Measurements from ENCODE around the gene SORL1.

The SORL1 gene

DNA sequence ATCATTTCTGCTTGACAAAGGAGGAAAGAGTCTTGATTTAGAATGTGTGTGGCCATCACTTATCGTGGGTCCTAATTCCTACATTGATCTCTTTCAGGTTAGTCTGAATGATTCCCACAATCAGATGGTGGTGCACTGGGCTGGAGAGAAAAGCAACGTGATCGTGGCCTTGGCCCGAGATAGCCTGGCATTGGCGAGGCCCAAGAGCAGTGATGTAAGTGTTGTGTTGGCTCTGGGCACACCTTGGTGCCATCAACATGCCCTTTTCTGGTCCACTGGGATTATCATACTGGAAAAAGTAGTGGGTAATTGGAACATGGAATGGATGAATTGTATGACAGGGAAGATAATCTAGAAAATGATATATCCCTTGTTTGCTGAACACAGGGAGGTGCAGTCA lies 17.8 kb downstream of the SORL1 start:
- H3K79me2 ChIP-seq (ENCODE audit: insufficient read depth, low read length), result peaks cover 53% of the 10 kb centered on the region
- H3K4me3 ChIP-seq (ENCODE audit: low read depth, low read length, poor library complexity, severe bottlenecking), result no peak overlapping the region
- no peak for TF ChIP-seq EZH2 (IDR thresholded peaks at IDR 0.05; ENCODE audit: borderline replicate concordance, low read length)
- TF ChIP-seq, protein P1, sequence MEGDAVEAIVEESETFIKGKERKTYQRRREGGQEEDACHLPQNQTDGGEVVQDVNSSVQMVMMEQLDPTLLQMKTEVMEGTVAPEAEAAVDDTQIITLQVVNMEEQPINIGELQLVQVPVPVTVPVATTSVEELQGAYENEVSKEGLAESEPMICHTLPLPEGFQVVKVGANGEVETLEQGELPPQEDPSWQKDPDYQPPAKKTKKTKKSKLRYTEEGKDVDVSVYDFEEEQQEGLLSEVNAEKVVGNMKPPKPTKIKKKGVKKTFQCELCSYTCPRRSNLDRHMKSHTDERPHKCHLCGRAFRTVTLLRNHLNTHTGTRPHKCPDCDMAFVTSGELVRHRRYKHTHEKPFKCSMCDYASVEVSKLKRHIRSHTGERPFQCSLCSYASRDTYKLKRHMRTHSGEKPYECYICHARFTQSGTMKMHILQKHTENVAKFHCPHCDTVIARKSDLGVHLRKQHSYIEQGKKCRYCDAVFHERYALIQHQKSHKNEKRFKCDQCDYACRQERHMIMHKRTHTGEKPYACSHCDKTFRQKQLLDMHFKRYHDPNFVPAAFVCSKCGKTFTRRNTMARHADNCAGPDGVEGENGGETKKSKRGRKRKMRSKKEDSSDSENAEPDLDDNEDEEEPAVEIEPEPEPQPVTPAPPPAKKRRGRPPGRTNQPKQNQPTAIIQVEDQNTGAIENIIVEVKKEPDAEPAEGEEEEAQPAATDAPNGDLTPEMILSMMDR (IDR thresholded peaks at IDR 0.05; ENCODE audit: low read length), result no peak
- H3F3A ChIP-seq (ENCODE audit: insufficient read depth, low read length), result no peaks in the 10 kb centered on the region
- H3K4me2 ChIP-seq (ENCODE audit: low read length), result no peak overlapping the region
- peaks cover 64% of the 10 kb centered on the region for H3K36me3 ChIP-seq (ENCODE audit: insufficient read depth, low read length)
- H3K4me1 ChIP-seq (ENCODE audit: insufficient read depth, low read length, severe bottlenecking), result peaks cover 37% of the 10 kb centered on the region
- no peaks in the 10 kb centered on the region for H3K9me3 ChIP-seq (ENCODE audit: low read length)
- no peaks in the 10 kb centered on the region for H3K9me2 ChIP-seq (ENCODE audit: low read depth, low read length)
- H4K20me1 ChIP-seq (ENCODE audit: insufficient read depth, low read length), result no peaks in the 10 kb centered on the region
- no peak overlapping the region for H2AFZ ChIP-seq (ENCODE audit: low read length)
- H3K27ac ChIP-seq (ENCODE audit: low read depth, low read length, poor library complexity, severe bottlenecking), result no peak overlapping the region
- H3K27me3 ChIP-seq (ENCODE audit: insufficient read depth, low read length), result no peaks in the 10 kb centered on the region
- no peak overlapping the region for H3K9ac ChIP-seq (ENCODE audit: low read length)

- no peak overlapping the region for H3K4me3 ChIP-seq (ENCODE audit: low read depth, low read length, poor library complexity, severe bottlenecking)
- no peaks in the 10 kb centered on the region for H3K9me3 ChIP-seq (ENCODE audit: low read length)
- no peak overlapping the region for H3K9ac ChIP-seq (ENCODE audit: low read length)
- peaks cover 51% of the 10 kb centered on the region for H3K79me2 ChIP-seq (ENCODE audit: insufficient read depth, low read length)
- H3K27ac ChIP-seq (ENCODE audit: low read depth, low read length, poor library complexity, severe bottlenecking), result no peak overlapping the region
- no peaks in the 10 kb centered on the region for H4K20me1 ChIP-seq (ENCODE audit: insufficient read depth, low read length)
- no peaks in the 10 kb centered on the region for H3F3A ChIP-seq (ENCODE audit: insufficient read depth, low read length)
- no peak overlapping the region for H3K4me2 ChIP-seq (ENCODE audit: low read length)
- H3K4me1 ChIP-seq (ENCODE audit: insufficient read depth, low read length, severe bottlenecking), result peaks cover 25% of the 10 kb centered on the region
- H3K9me2 ChIP-seq (ENCODE audit: low read depth, low read length), result no peaks in the 10 kb centered on the region
- H3K36me3 ChIP-seq (ENCODE audit: insufficient read depth, low read length), result peaks cover 76% of the 10 kb centered on the region
- H2AFZ ChIP-seq (ENCODE audit: low read length), result no peak overlapping the region
- TF ChIP-seq, protein P1 (IDR thresholded peaks at IDR 0.05; ENCODE audit: low read length), result no peak
- TF ChIP-seq EZH2 (IDR thresholded peaks at IDR 0.05; ENCODE audit: borderline replicate concordance, low read length), result no peak
- no peaks in the 10 kb centered on the region for H3K27me3 ChIP-seq (ENCODE audit: insufficient read depth, low read length)
Measured at GRCh38 chr11:121471167-121471566, 19.1 kb downstream of the SORL1 start.

DNA sequence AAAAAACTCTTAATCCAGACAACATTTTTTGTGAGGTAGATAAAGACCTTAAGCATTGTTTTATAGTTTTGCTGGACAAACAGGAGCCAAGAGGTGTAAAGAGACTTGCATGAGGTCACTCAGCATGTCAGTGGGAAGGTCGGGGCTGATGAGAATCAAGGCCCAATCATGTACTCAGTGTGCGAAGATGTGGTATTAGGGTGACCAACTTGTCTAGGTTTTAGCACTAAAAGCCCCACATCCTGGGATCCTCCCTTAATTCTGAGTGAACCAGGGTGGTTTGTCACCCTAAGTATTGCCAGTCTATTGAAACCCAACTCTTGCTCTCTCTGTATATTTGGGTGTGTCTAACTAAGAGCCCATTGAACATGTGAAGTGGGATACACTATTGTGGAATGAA lies 20.2 kb downstream of the SORL1 start:
- Histone ChIP-seq H3K9ac (ENCODE audit: low read length) (no peak overlapping the region), H3K4me2 (ENCODE audit: low read length) (no peak overlapping the region), H4K20me1 (ENCODE audit: insufficient read depth, low read length) (no peaks in the 10 kb centered on the region), H3K79me2 (ENCODE audit: insufficient read depth, low read length) (peaks cover 43% of the 10 kb centered on the region), H2AFZ (ENCODE audit: low read length) (no peak overlapping the region), H3K4me3 (ENCODE audit: low read depth, low read length, poor library complexity, severe bottlenecking) (no peak overlapping the region), H3F3A (ENCODE audit: insufficient read depth, low read length) (no peaks in the 10 kb centered on the region), H3K36me3 (ENCODE audit: insufficient read depth, low read length) (peaks cover 84% of the 10 kb centered on the region), H3K27me3 (ENCODE audit: insufficient read depth, low read length) (no peaks in the 10 kb centered on the region), H3K9me3 (ENCODE audit: low read length) (no peaks in the 10 kb centered on the region), H3K4me1 (ENCODE audit: insufficient read depth, low read length, severe bottlenecking) (peaks cover 13% of the 10 kb centered on the region), H3K27ac (ENCODE audit: low read depth, low read length, poor library complexity, severe bottlenecking) (no peak overlapping the region), H3K9me2 (ENCODE audit: low read depth, low read length) (no peaks in the 10 kb centered on the region)
- no peak for TF ChIP-seq EZH2 (IDR thresholded peaks at IDR 0.05; ENCODE audit: borderline replicate concordance, low read length)
- TF ChIP-seq, protein P1 (IDR thresholded peaks at IDR 0.05; ENCODE audit: low read length), result no peak
